Activated B cell treated with CpG ODN at 0.5 μM for 24 hours (primary cell): ENCODE data around the gene EGFL7. TPM values are rescaled to one million over a fixed set of nuclear protein-coding genes. Genes with fewer than 3 reads are reported as not detected.

Experiments
- ATAC-seq: fragments of 200-7000 bp; cut with Tn5 transposase; one replicate; pipeline ENCODE4 v1.10.0; 2021; ENCODE audit warnings: low read depth, mild to moderate bottlenecking, moderate library complexity
- CTCF ChIA-PET: fragments of 350-600 bp; sonication (Branson Sonifier 250); formaldehyde crosslinking; loops from one replicate; lab custom pipeline; 2021; ENCODE audit warnings: antibody characterized with exemption; lab: Charles Lee
- POLR2A ChIA-PET: fragments of 350-600 bp; sonication (Branson Sonifier 250); formaldehyde crosslinking; loops from one replicate; lab custom pipeline; 2021; ENCODE audit warnings: antibody characterized with exemption; lab: Charles Lee
- DNase-seq: peaks from one replicate; pipeline ENCODE4 v3.0.0; 2022
- H3K27ac Mint-ChIP-seq: one replicate; pipeline ENCODE4 v1.8.0; 2020; ENCODE audit warnings: mixed read lengths
- H3K27me3 Mint-ChIP-seq: one replicate; pipeline ENCODE4 v1.8.0; 2021; ENCODE audit warnings: mixed read lengths
- H3K36me3 Mint-ChIP-seq: one replicate; pipeline ENCODE4 v1.8.0; 2021; ENCODE audit warnings: low read depth, mixed read lengths
- H3K4me1 Mint-ChIP-seq: one replicate; pipeline ENCODE4 v1.8.0; 2021; ENCODE audit warnings: mixed read lengths
- H3K4me3 Mint-ChIP-seq: one replicate; pipeline ENCODE4 v1.8.0; 2020; ENCODE audit warnings: mild to moderate bottlenecking, mixed read lengths
- H3K9me3 Mint-ChIP-seq: one replicate; pipeline ENCODE4 v1.8.0; 2020; ENCODE audit warnings: mixed read lengths
- intact Hi-C: fragments of 100-400 bp; cut with micrococcal nuclease; formaldehyde crosslinking; loops from one replicate; pipeline ENCODE4 v1.15.1; 2024
- total RNA-seq: library from RNA; stranded (reverse); gene quantifications from 2 replicates; pipeline ENCODE4 v1.2.3, GENCODE V29; 2022
- TF ChIP-seq, protein P1 (sequence below): fragments of 200-600 bp; IDR thresholded peaks from one replicate; pipeline ENCODE4 v1.8.0; 2022; ENCODE audit warnings: antibody characterized with exemption, mild to moderate bottlenecking

The EGFL7 gene
- total RNA-seq, 1 donor from 2014 or later, result not detected

DNA sequence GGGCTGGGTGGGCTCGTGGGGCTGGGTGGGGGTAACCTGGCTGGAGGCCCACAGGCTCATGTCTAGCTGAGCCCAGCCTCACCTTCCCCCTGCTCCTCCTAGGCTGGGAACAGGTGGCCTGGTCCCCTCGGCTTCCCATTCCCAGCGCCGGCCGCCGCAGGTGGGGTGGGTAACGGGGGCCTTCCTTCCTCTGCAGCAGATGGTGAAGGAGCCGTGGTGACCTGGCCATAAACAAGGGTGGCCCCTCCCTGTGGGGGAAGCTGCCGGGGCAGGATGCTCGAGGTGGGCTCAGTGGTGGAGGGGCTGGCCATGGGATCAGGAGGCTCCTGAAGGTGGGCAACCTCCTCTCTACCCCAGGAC lies 41.0 kb upstream of the EGFL7 start:
- Mint-ChIP-seq H3K4me3 (no peak overlapping the region), H3K27me3 (peaks cover 6% of the 10 kb centered on the region), H3K4me1 (peaks cover 34% of the 10 kb centered on the region), H3K36me3 (no peaks in the 10 kb centered on the region), H3K9me3 (no peaks in the 10 kb centered on the region), H3K27ac (no peak overlapping the region)
- TF ChIP-seq, protein P1, sequence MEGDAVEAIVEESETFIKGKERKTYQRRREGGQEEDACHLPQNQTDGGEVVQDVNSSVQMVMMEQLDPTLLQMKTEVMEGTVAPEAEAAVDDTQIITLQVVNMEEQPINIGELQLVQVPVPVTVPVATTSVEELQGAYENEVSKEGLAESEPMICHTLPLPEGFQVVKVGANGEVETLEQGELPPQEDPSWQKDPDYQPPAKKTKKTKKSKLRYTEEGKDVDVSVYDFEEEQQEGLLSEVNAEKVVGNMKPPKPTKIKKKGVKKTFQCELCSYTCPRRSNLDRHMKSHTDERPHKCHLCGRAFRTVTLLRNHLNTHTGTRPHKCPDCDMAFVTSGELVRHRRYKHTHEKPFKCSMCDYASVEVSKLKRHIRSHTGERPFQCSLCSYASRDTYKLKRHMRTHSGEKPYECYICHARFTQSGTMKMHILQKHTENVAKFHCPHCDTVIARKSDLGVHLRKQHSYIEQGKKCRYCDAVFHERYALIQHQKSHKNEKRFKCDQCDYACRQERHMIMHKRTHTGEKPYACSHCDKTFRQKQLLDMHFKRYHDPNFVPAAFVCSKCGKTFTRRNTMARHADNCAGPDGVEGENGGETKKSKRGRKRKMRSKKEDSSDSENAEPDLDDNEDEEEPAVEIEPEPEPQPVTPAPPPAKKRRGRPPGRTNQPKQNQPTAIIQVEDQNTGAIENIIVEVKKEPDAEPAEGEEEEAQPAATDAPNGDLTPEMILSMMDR, result no peak
- DNase-seq (no peak), ATAC-seq (no peak)
- intact Hi-C loops, result no loop called here
- ChIA-PET POLR2A (no interaction called here), CTCF (no interaction called here)

DNA sequence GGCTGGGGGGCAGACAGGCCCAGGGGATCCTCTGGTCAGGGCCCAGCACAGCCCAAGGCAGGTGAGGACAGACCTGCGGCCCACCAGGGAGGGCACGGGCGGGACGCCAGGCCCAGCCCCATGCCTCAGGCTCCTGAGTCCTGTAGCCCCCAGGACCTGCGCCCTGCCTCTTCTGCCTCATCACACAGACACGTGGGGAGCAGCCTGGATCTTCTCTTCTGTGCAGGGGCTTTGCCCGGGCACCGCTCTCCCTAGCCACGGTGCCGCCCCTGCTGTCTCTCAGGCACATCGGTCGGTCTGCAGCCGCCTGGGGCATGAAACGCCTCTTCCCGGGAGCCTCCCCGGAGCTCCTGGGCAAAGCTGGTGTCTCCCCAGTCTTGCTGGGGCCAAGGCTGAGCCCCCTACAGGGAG lies 40.2 kb upstream of the EGFL7 start:
- ChIA-PET CTCF (no interaction called here), POLR2A (no interaction called here)
- intact Hi-C loops, result no loop called here
- H3K27me3 Mint-ChIP-seq, result peaks cover 9% of the 10 kb centered on the region
- H3K4me1 Mint-ChIP-seq, result peaks cover 30% of the 10 kb centered on the region
- no peaks in the 10 kb centered on the region for H3K9me3 Mint-ChIP-seq
- DNase-seq (no peak), ATAC-seq (no peak)
- no peak overlapping the region for H3K4me3 Mint-ChIP-seq
- TF ChIP-seq, protein P1, result no peak
- H3K27ac Mint-ChIP-seq, result no peak overlapping the region
- H3K36me3 Mint-ChIP-seq, result no peaks in the 10 kb centered on the region

DNA sequence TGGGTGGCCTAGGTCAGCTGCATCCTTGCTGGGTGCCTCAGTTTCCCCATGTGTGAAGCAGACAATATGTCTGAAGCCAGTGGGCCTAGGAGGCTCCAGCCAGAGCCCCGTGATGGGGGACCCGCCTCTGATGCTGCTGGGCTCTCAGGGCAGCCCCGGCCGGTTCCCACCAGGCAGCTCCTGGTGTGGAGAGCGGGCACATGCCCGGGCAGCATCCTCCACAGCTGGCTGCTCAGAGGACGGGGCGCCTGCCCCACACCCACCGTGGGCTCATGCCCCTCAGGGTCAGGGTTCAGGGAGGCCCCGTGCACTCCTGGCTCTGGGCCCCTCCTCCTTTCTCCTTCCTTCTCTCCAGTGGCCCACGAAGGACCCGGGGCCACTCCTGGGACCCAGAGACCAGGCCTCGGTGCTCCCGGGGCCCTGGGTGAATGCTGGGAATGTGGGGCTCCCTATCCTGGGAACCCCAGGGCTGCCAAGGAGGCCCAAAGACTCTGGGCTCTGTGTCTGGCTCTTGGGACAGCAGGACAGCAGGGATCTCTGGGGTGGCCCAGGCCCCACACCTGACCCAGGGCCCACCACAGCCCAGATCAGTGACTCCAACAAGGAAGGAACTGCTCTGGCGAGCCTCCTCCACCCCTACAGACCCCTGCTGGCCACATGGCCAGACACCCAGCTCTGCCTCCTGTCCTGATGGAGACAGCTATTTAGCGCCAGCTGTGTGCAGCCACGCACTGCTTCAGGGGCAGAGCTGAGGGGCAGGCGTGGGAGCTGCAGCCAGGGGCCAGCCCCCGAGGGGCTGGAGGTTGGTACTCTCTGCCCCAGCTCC lies 39.5 kb upstream of the EGFL7 start:
- intact Hi-C loops, result no loop called here
- POLR2A ChIA-PET, result no interaction called here
- Mint-ChIP-seq H3K4me1 (peaks cover 23% of the 10 kb centered on the region), H3K9me3 (no peaks in the 10 kb centered on the region), H3K4me3 (no peak overlapping the region), H3K36me3 (no peaks in the 10 kb centered on the region), H3K27me3 (peaks cover 13% of the 10 kb centered on the region), H3K27ac (no peak overlapping the region)
- TF ChIP-seq, protein P1, result no peak
- CTCF ChIA-PET, result interaction anchor here (0.8 kb wide), 1 partner anchor 135 kb away, joined by 3 read pairs; no protein-coding TSS in a partner anchor
- ATAC-seq (no peak), DNase-seq (no peak)

DNA sequence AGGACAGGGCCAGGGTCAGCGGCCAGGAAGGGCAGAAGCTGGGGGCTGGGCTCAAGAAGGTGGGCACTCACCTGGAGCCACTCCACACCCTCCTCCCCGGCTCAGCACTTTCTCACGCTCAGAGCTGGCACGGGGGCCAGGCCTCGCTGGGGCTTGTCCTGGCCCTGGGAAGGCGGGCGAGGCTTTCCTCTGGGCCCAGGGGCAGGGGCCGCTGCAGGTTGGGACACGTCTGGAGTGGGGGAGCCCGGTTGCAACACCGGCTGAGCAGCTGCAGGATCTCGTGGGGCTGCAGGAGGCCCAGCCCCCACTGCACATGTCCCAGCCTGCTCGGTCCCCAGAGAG lies 38.9 kb upstream of the EGFL7 start:
- intact Hi-C loops, result no loop called here
- H3K27ac Mint-ChIP-seq, result no peak overlapping the region
- DNase-seq, result no peak
- CTCF ChIA-PET, result interaction anchor here (0.8 kb wide), 1 partner anchor 136 kb away, joined by 3 read pairs; no protein-coding TSS in a partner anchor
- H3K27me3 Mint-ChIP-seq, result peaks cover 14% of the 10 kb centered on the region
- no peak for ATAC-seq
- H3K36me3 Mint-ChIP-seq, result no peaks in the 10 kb centered on the region
- POLR2A ChIA-PET, result no interaction called here
- H3K4me1 Mint-ChIP-seq, result peaks cover 17% of the 10 kb centered on the region
- TF ChIP-seq, protein P1, result no peak
- no peaks in the 10 kb centered on the region for H3K9me3 Mint-ChIP-seq
- no peak overlapping the region for H3K4me3 Mint-ChIP-seq

DNA sequence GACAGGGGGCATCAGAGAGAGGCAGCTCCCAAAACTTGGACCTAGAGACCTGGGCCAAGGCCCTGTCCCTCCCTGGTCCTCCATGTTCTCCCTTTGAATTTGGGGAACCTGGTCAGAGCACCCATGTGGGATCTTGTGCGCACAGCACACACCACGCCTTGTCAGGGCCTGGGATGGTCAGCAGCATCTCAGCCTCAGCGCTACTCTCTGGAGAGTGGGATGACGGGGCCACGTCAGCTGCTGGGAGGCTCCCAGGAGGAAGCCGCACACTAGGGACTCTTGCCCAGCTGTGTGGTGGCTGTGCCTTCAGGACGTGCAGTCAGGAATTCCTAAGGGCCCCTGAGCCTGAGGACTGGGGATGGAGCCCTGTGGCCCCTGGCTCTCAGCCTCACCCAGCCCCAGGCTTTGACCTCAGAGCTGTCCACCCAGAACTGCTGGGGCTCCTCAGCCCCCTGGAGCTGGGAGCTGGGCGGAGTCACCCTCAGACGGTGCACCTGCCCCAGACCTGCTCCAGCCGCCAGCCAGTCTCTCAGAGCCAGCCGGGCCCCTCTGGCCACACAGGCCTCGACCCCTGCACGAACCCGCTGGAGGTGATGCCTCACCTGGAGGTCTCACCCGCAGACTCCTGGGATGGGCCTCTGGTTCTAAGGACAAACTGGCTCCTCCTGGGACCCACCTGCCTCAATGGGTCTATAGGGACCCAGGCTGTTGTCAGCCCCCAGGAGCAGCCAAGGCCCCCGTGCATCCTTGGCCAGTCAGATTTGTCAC lies 38.3 kb upstream of the EGFL7 start:
- ATAC-seq (no peak), DNase-seq (no peak)
- no peaks in the 10 kb centered on the region for H3K36me3 Mint-ChIP-seq
- POLR2A ChIA-PET, result interaction anchor here (0.5 kb wide), 1 partner anchor 135 kb away, joined by 4 read pairs; no protein-coding TSS in a partner anchor
- H3K9me3 Mint-ChIP-seq, result no peaks in the 10 kb centered on the region
- H3K27me3 Mint-ChIP-seq, result peaks cover 14% of the 10 kb centered on the region
- peaks cover 11% of the 10 kb centered on the region for H3K4me1 Mint-ChIP-seq
- intact Hi-C loops, result no loop called here
- TF ChIP-seq, protein P1, result no peak
- H3K27ac Mint-ChIP-seq, result no peak overlapping the region
- CTCF ChIA-PET, result interaction anchor here (0.8 to 1.8 kb wide), 2 partner anchors 136 kb away, joined by 3 to 18 read pairs; no protein-coding TSS in a partner anchor
- no peak overlapping the region for H3K4me3 Mint-ChIP-seq
